HCT116 (cell line): ENCODE results near the gene UMODL1. TPM values are rescaled to one million over a fixed set of nuclear protein-coding genes. Genes with fewer than 3 reads are reported as not detected.

ENCODE experiments used
- ATAC-seq: fragments of 200-7000 bp; cut with Tn5 transposase; 2 replicates; pipeline ENCODE4 v1.9.1; 2020; ENCODE audit warnings: mild to moderate bottlenecking, moderate library complexity
- BruUV-seq: library from RNA; stranded (reverse); fragments of 400-500 nt; replicated peaks from 2 replicates; lab custom pipeline; 2021; lab: Mats Ljungman, UMichigan
- CTCF ChIA-PET: fragments of 300-600 bp; sonication (Branson Sonifier 250); formaldehyde crosslinking; loops from one replicate; lab custom pipeline; 2021; ENCODE audit warnings: antibody characterized with exemption; lab: Charles Lee
- POLR2A ChIA-PET: fragments of 300-600, 350-600 bp; sonication (Branson Sonifier 250); formaldehyde crosslinking; loops from one replicate; lab custom pipeline; 2021; ENCODE audit warnings: antibody characterized with exemption; lab: Charles Lee
- RAD21 ChIA-PET, 2 experiments: fragments of 300-600 bp; sonication (Branson Sonifier 250); formaldehyde crosslinking; loops; one replicate each; lab custom pipeline; 2023; ENCODE audit warnings: low total read pairs in 2 of 2; ENCODE audit not compliant: uncharacterized antibody in 2 of 2, unreplicated experiment in 2 of 2, low non-redundant PET in 1 of 2; lab: Charles Lee
- DNase-seq: peaks from one replicate; pipeline ENCODE4 v3.0.0-alpha.2; 2010; ENCODE audit warnings: low read depth, low spot score
- H2AFZ ChIP-seq: fragments of 200-600 bp; shearing (Covaris generic), sonication (generic); 2 replicates; pipeline ENCODE4 v1.6.1; 2017; ENCODE audit warnings: low read depth, mixed run types, mixed read lengths, antibody characterized with exemption, low read length; ENCODE audit not compliant: poor library complexity, severe bottlenecking
- H3K27ac ChIP-seq: 2 replicates; pipeline ENCODE4 v1.5.1; 2012; ENCODE audit warnings: low read depth, low read length
- H3K27me3 ChIP-seq: fragments of 200-600 bp; sonication (generic); 2 replicates; pipeline ENCODE4 v1.6.1; 2016; ENCODE audit warnings: mixed run types, low read length, mixed read lengths; ENCODE audit not compliant: insufficient read depth
- H3K36me3 ChIP-seq, 2 experiments: fragments of 200-500 bp in 1 of 2; fragments of 200-600 bp in 1 of 2; sonication (Bioruptor generic) in 1 of 2; sonication (generic) in 1 of 2; 2 replicates each; pipeline versions ENCODE4 v1.5.1 to v1.6.1; 2014 to 2016; ENCODE audit warnings: low read length in 2 of 2, inconsistent platforms in 1 of 2, mixed read lengths in 1 of 2, mixed run types in 1 of 2; ENCODE audit not compliant: insufficient read depth in 2 of 2, control insufficient read depth in 1 of 2
- H3K4me1 ChIP-seq, 2 experiments: fragments of 200-600 bp in 1 of 2; sonication (generic) in 1 of 2; 2 replicates each; pipeline versions ENCODE4 v1.5.1 to v1.6.1; 2012 to 2017; ENCODE audit warnings: low read length in 2 of 2, inconsistent platforms in 1 of 2, mild to moderate bottlenecking in 1 of 2, mixed read lengths in 1 of 2, mixed run types in 1 of 2, moderate library complexity in 1 of 2; ENCODE audit not compliant: insufficient read depth in 2 of 2, control insufficient read depth in 1 of 2
- H3K4me2 ChIP-seq: fragments of 200-600 bp; sonication (generic); 2 replicates; pipeline ENCODE4 v1.6.1; 2017; ENCODE audit warnings: mixed run types, low read length, mixed read lengths
- H3K4me3 ChIP-seq, 2 experiments: fragments of 200-600 bp in 1 of 2; sonication (generic) in 1 of 2; replicated peaks in 1 of 2; 2 replicates each; pipeline ENCODE4 v1.5.1; 2011 to 2016; ENCODE audit warnings: low read length in 2 of 2, control low read depth in 1 of 2, low read depth in 1 of 2, mild to moderate bottlenecking in 1 of 2, mixed read lengths in 1 of 2, mixed run types in 1 of 2
- H3K79me2 ChIP-seq: fragments of 200-600 bp; sonication (generic); 2 replicates; pipeline ENCODE4 v1.6.1; 2017; ENCODE audit warnings: mild to moderate bottlenecking, mixed run types, low read length, moderate library complexity, mixed read lengths; ENCODE audit not compliant: insufficient read depth
- H3K9ac ChIP-seq: fragments of 200-600 bp; sonication (generic); 2 replicates; pipeline ENCODE4 v1.6.1; 2016; ENCODE audit warnings: low read length, mixed read lengths
- H3K9me2 ChIP-seq: fragments of 200-600 bp; sonication (generic), shearing (Covaris generic); 2 replicates; pipeline ENCODE4 v1.6.1; 2017; ENCODE audit warnings: mixed run types, mild to moderate bottlenecking, moderate library complexity; ENCODE audit not compliant: insufficient read depth
- H3K9me3 ChIP-seq, 2 experiments: fragments of 200-500 bp in 1 of 2; fragments of 200-600 bp in 1 of 2; sonication (Bioruptor generic) in 1 of 2; sonication (generic) in 1 of 2; 2 replicates each; pipeline ENCODE4 v1.6.1; 2014 to 2017; ENCODE audit warnings: low read length in 2 of 2, mixed read lengths in 2 of 2, inconsistent platforms in 1 of 2, low read depth in 1 of 2, mild to moderate bottlenecking in 1 of 2, mixed run types in 1 of 2, moderate library complexity in 1 of 2; ENCODE audit not compliant: control insufficient read depth in 1 of 2, insufficient read depth in 1 of 2
- H4K20me1 ChIP-seq: fragments of 200-600 bp; sonication (generic), shearing (Covaris generic); 2 replicates; pipeline ENCODE4 v1.6.1; 2017; ENCODE audit warnings: mixed run types, mild to moderate bottlenecking, moderate library complexity; ENCODE audit not compliant: insufficient read depth
- EZH2 ChIP-seq: fragments of 200-600 bp; sonication (generic); IDR thresholded peaks from 2 replicates; pipeline ENCODE4 v1.6.1; 2017; ENCODE audit warnings: antibody characterized with exemption, mixed run types
- EZH2phosphoT487 ChIP-seq: fragments of 200-600 bp; IDR thresholded peaks from 2 replicates; pipeline ENCODE4 v1.6.1; 2018; ENCODE audit warnings: antibody characterized with exemption, borderline replicate concordance
- JUND ChIP-seq: IDR thresholded peaks from 2 replicates; pipeline ENCODE4 v1.6.1; 2012
- POLR2AphosphoS5 ChIP-seq: IDR thresholded peaks from 2 replicates; pipeline ENCODE4 v1.6.1; 2011; ENCODE audit warnings: mild to moderate bottlenecking, low read depth, low read length, moderate library complexity
- RAD21 ChIP-seq: IDR thresholded peaks from 2 replicates; pipeline ENCODE4 v1.6.1; 2012; ENCODE audit warnings: low read depth, mild to moderate bottlenecking
- SRF ChIP-seq: IDR thresholded peaks from 2 replicates; pipeline ENCODE4 v1.6.1; 2012; ENCODE audit warnings: low read depth
- YY1 ChIP-seq: IDR thresholded peaks from 2 replicates; pipeline ENCODE4 v1.6.1; 2011; ENCODE audit warnings: low read length, low read depth, moderate library complexity, mild to moderate bottlenecking; ENCODE audit not compliant: insufficient replicate concordance; ENCODE audit errors: extremely low read depth
- ZBTB33 ChIP-seq: IDR thresholded peaks from 2 replicates; pipeline ENCODE4 v1.6.1; 2011; ENCODE audit warnings: mild to moderate bottlenecking, low read length, moderate library complexity; ENCODE audit not compliant: insufficient replicate concordance; ENCODE audit errors: extremely low read depth
- ZFX ChIP-seq: fragments of 450-650 bp; IDR thresholded peaks from 2 replicates; pipeline ENCODE4 v1.6.1; 2017
- intact Hi-C: fragments of 100-400 bp; cut with micrococcal nuclease; formaldehyde crosslinking; loops from 2 replicates; pipeline ENCODE4 v1.10.0; 2022
- total RNA-seq: library from RNA; stranded (reverse); gene quantifications from one replicate; pipeline ENCODE4 v1.2.1, GENCODE V29; 2021; ENCODE audit not compliant: unreplicated experiment
- TF ChIP-seq, protein P1 (sequence below): IDR thresholded peaks from 2 replicates; pipeline ENCODE4 v1.6.1; 2012

Gene UMODL1
- total RNA-seq, 1 experiment from 2014 or later: not detected

DNA sequence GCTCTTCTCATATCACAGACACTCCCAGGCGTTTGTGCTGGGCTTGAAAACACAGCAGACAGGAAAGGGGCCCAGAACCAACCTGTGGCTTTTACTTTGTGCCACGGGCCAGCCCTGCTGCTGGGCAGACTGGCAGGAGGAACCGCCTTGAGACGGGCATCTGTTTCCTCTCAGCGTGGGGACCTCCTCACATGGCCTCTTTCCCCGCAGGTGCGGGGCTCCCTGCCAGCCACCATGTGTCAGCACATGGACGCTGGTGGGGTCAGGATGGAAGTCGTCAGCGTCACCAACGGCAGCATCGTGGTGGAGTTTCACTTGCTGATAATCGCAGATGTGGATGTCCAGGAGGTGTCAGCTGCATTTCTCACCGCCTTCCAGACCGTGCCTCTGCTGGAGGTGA, 47.8 kb downstream of the UMODL1 start:
- no peaks in the 10 kb centered on the region for H4K20me1 ChIP-seq
- no peaks in the 10 kb centered on the region for H3K9me3 ChIP-seq
- ChIA-PET RAD21 (no interaction called here), CTCF (interaction anchor here (1.8 kb wide), 1 partner anchor 302 kb away, joined by 20 read pairs; no protein-coding TSS in a partner anchor), POLR2A (no interaction called here)
- H3K9ac ChIP-seq: no peak overlapping the region
- no peaks in the 10 kb centered on the region for H3K79me2 ChIP-seq
- peaks cover 0 to 5% of the 10 kb centered on the region in 2 experiments; a peak in 1 of 4 replicates for H3K4me1 ChIP-seq
- no peak overlapping the region for H3K27ac ChIP-seq
- H3K4me3 ChIP-seq: no peak overlapping the region
- H3K9me2 ChIP-seq: no peaks in the 10 kb centered on the region
- no peak for TF ChIP-seq RAD21
- TF ChIP-seq POLR2AphosphoS5: no peak
- no peak for TF ChIP-seq YY1
- TF ChIP-seq JUND: no peak
- TF ChIP-seq, protein P1, sequence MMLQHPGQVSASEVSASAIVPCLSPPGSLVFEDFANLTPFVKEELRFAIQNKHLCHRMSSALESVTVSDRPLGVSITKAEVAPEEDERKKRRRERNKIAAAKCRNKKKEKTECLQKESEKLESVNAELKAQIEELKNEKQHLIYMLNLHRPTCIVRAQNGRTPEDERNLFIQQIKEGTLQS: no peak
- TF ChIP-seq SRF: no peak
- no peak for TF ChIP-seq ZBTB33
- TF ChIP-seq EZH2: no peak
- TF ChIP-seq ZFX: no peak
- no peak for TF ChIP-seq EZH2phosphoT487
- intact Hi-C loops: loop anchor here (5.0 to 10.0 kb wide), 2 partner anchors 112 to 244 kb away; partner anchors contain the start of gene PRDM15
- no peak overlapping the region for H2AFZ ChIP-seq
- H3K36me3 ChIP-seq: no peaks in the 10 kb centered on the region
- BruUV-seq: no TSS peak
- H3K4me2 ChIP-seq: no peak overlapping the region
- ATAC-seq: no peak
- no peak for DNase-seq
- peaks cover 15% of the 10 kb centered on the region; the same call in 1 of the 2 replicates for H3K27me3 ChIP-seq
